HepG2 (cell line): Measurements from ENCODE around the gene LITAF. TPM values are rescaled to one million over a fixed set of nuclear protein-coding genes. Genes with fewer than 3 reads are reported as not detected.

Experiments
- ATAC-seq: fragments of 200-7000 bp; cut with Tn5 transposase; 3 replicates; pipeline ENCODE4 v1.9.1; 2020; ENCODE audit warnings: mild to moderate bottlenecking, moderate library complexity
- BruUV-seq: library from RNA; stranded (reverse); fragments of 400-500 nt; replicated peaks from 2 replicates; lab custom pipeline; 2021; lab: Mats Ljungman, UMichigan
- CTCF ChIA-PET: fragments of 300-600 bp; formaldehyde crosslinking; extraction: SDS; loops from one replicate; lab custom pipeline; 2021; ENCODE audit warnings: low total read pairs, inconsistent platforms, low intra/inter-chr PET ratio; lab: Yijun Ruan, JAX
- POLR2A ChIA-PET: fragments of 350-600 bp; sonication (Branson Sonifier 250); formaldehyde crosslinking; loops from one replicate; lab custom pipeline; 2020; ENCODE audit warnings: antibody characterized with exemption, inconsistent platforms; lab: Yijun Ruan, JAX
- DNase-seq: peaks from one replicate; pipeline ENCODE4 v3.0.0-alpha.2; 2015; ENCODE audit warnings: low spot score
- FAIRE-seq: peaks from 3 replicates; lab custom pipeline; 2011; peaks lifted over from hg19 to GRCh38; lab: Jason Lieb, UNC
- H2AFZ ChIP-seq: one replicate; pipeline ENCODE4 v1.6.1; 2011; ENCODE audit warnings: low read length, inconsistent platforms
- H3K27ac ChIP-seq: fragments of 300-600 bp; 3 replicates; pipeline ENCODE4 v1.8.0; 2011; ENCODE audit warnings: mixed run types, mild to moderate bottlenecking, mixed read lengths, low read length, inconsistent platforms; ENCODE audit not compliant: insufficient read depth; ENCODE audit errors: extremely low read length
- H3K27me3 ChIP-seq, 2 experiments: fragments of 200-600 bp in 1 of 2; 2 replicates in 1 of 2; 3 replicates in 1 of 2; pipeline versions ENCODE4 v1.6.0 to v1.8.0; 2011; ENCODE audit warnings: low read length in 2 of 2, mild to moderate bottlenecking in 2 of 2, moderate library complexity in 2 of 2, inconsistent platforms in 1 of 2; ENCODE audit not compliant: insufficient read depth in 2 of 2, control insufficient read depth in 1 of 2
- H3K36me3 ChIP-seq, 2 experiments: fragments of 200-600 bp in 1 of 2; replicated peaks in 1 of 2; 2 replicates in 1 of 2; 3 replicates in 1 of 2; pipeline versions ENCODE4 v1.5.1 to v1.8.0; 2011; ENCODE audit warnings: low read length in 2 of 2, inconsistent platforms in 1 of 2; ENCODE audit not compliant: insufficient read depth in 2 of 2, control insufficient read depth in 1 of 2
- H3K4me1 ChIP-seq: 2 replicates; pipeline ENCODE4 v1.5.1; 2012; ENCODE audit warnings: low read length, inconsistent platforms; ENCODE audit not compliant: insufficient read depth
- H3K4me2 ChIP-seq: 2 replicates; pipeline ENCODE4 v1.6.0; 2011; ENCODE audit warnings: low read depth, low read length, inconsistent platforms
- H3K4me3 ChIP-seq, 3 experiments: fragments of 200-600 bp in 1 of 3; sonication (generic), shearing (Covaris generic) in 1 of 3; replicated peaks in 1 of 3; 2 replicates each; pipeline ENCODE4 v1.5.1; 2011 to 2016; ENCODE audit warnings: low read length in 3 of 3, inconsistent platforms in 2 of 3, low read depth in 2 of 3, mild to moderate bottlenecking in 2 of 3, control low read depth in 1 of 3, mixed read lengths in 1 of 3; ENCODE audit not compliant: insufficient read depth in 1 of 3
- H3K79me2 ChIP-seq: one replicate; pipeline ENCODE4 v1.6.1; 2011; ENCODE audit warnings: low read length, inconsistent platforms; ENCODE audit not compliant: insufficient read depth
- H3K9ac ChIP-seq: 2 replicates; pipeline ENCODE4 v1.6.0; 2011; ENCODE audit warnings: mild to moderate bottlenecking, low read depth, low read length, inconsistent platforms; ENCODE audit not compliant: insufficient read depth
- H3K9me3 ChIP-seq: 2 replicates; pipeline ENCODE4 v1.5.1; 2012; ENCODE audit warnings: mild to moderate bottlenecking, low read length
- H4K20me1 ChIP-seq: 2 replicates; pipeline ENCODE4 v1.6.0; 2011; ENCODE audit warnings: inconsistent platforms, mild to moderate bottlenecking, low read length, moderate library complexity; ENCODE audit not compliant: insufficient read depth
- ARID5B ChIP-seq: IDR thresholded peaks from 2 replicates; pipeline ENCODE4 v1.4.0; 2020; ENCODE audit warnings: mild to moderate bottlenecking, missing genetic modification reagents
- FOXA3 ChIP-seq: IDR thresholded peaks from 2 replicates; pipeline ENCODE4 v1.6.1; 2016; ENCODE audit warnings: missing genetic modification reagents, missing compliant biosample characterization
- GATAD2A ChIP-seq: IDR thresholded peaks from 2 replicates; pipeline ENCODE4 v1.6.1; 2016
- KDM6A ChIP-seq: IDR thresholded peaks from 2 replicates; pipeline ENCODE4 v1.6.1; 2016; ENCODE audit warnings: low read depth
- NCOA2 ChIP-seq: sonication (generic); formaldehyde crosslinking; IDR thresholded peaks from 2 replicates; pipeline ENCODE4 v1.8.0; 2022; ENCODE audit warnings: inconsistent platforms
- SOX5 ChIP-seq: IDR thresholded peaks from 2 replicates; pipeline ENCODE4 v1.6.1; 2016; ENCODE audit warnings: borderline replicate concordance
- TEAD3 ChIP-seq: optimal IDR thresholded peaks from 2 replicates; pipeline ENCODE3; 2016; ENCODE audit warnings: borderline replicate concordance
- ZNF670 ChIP-seq: sonication (generic); formaldehyde crosslinking; IDR thresholded peaks from 2 replicates; pipeline ENCODE4 v1.8.0; 2022; ENCODE audit warnings: mild to moderate bottlenecking, missing genetic modification reagents, borderline replicate concordance
- WGBS: methylation state at CpG from one replicate; pipeline ENCODE4 v1.1.6; 2017; ENCODE audit warnings: low lambda C conversion rate; 5-methylcytosine and 5-hydroxymethylcytosine counted together
- in situ Hi-C: cut with HindIII; loops from 2 replicates; pipeline ENCODE4 v1.10.0; 2017; ENCODE audit warnings: low pct_unique_long_range_greater_than_20kb; ENCODE audit not compliant: extremely low pct_ligation_motif_present
- intact Hi-C: fragments of 100-400 bp; cut with micrococcal nuclease; formaldehyde crosslinking; loops from one replicate; pipeline ENCODE4 v1.10.0; 2022; ENCODE audit not compliant: unreplicated experiment
- polyA plus RNA-seq, 8 experiments: library from polyadenylated mRNA; depleted of rRNA in 3 of 8; stranded (reverse) in 7 of 8; unstranded in 1 of 8; fragments of >200 nt; fragmentation: Illumina TruSeq in 4 of 8; extraction: Trizol in 4 of 8; gene quantifications; 2 replicates each; pipeline versions ENCODE4 v1.2.1 to v1.2.3, GENCODE V29; 2011 to 2016; ENCODE audit warnings: low read depth in 4 of 8, missing spikeins in 1 of 8, mixed read lengths in 1 of 8; ENCODE audit not compliant: insufficient read depth in 1 of 8
- total RNA-seq, 5 experiments: library from RNA; depleted of rRNA; stranded (reverse); fragments of >200 nt; fragmentation: Illumina TruSeq; extraction: Trizol; gene quantifications; 2 replicates each; pipeline ENCODE4 v1.2.3, GENCODE V29; 2016; ENCODE audit warnings: low read depth in 1 of 5

LITAF gene
- total and polyA plus RNA-seq, 2 of the 13 experiments (the other 11 are each of a cell fraction or from before 2014, with no cell fraction given): 80.1 to 141 TPM

GRCh38 chr16:11581678-11582077 lies 5.0 kb downstream of the LITAF start:
- Histone ChIP-seq H3K79me2 (peaks cover 87% of the 10 kb centered on the region), H2AFZ (no peak overlapping the region), H3K4me1 (peaks cover 82% of the 10 kb centered on the region), H3K4me2 (peak overlapping the region; percentile 37), H3K9me3 (no peaks in the 10 kb centered on the region), H3K9ac (no peak overlapping the region), H3K27ac (peak overlapping the region; percentile 33), H3K36me3 (no peaks in the 10 kb centered on the region), H3K4me3 (no peak overlapping the region), H3K27me3 (no peaks in the 10 kb centered on the region; a peak in 1 of 5 replicates), H4K20me1 (peaks cover 31% of the 10 kb centered on the region)
- no peak for DNase-seq
- peak; percentile 4 for FAIRE-seq
- no peak for ATAC-seq
- ChIA-PET CTCF (interaction anchor here (0.6 kb wide), 1 partner anchor 172 kb away, joined by 3 read pairs; no protein-coding TSS in a partner anchor), POLR2A (interaction anchor here (1.2 kb wide), 1 partner anchor 59 kb away, joined by 4 read pairs; no protein-coding TSS in a partner anchor)
- WGBS: 38% methylated on average over 3 of the region's 3 CpGs
- intact Hi-C loops (loop anchor here (10.0 kb wide), 1 partner anchor 213 kb away; the partner anchor contains the start of gene ZC3H7A), in situ Hi-C loops (no loop called here)
- 0 out of 2 replicates have a peak, but pooled peaks have one; percentile 24 for TF ChIP-seq NCOA2 (CRISPR knock-in tag)
- 0 out of 2 replicates have a peak, but pooled peaks have one; percentile 18 for TF ChIP-seq GATAD2A
- TF ChIP-seq KDM6A (CRISPR knock-in tag): no peak
- TF ChIP-seq ZNF670 (CRISPR knock-in tag): no peak
- TF ChIP-seq SOX5 (CRISPR knock-in tag): 0 out of 2 replicates have a peak, but pooled peaks have one; percentile 17
- peak; percentile 10 for TF ChIP-seq TEAD3 (CRISPR knock-in tag)
- peak; percentile 23; the same call in 1 of the 2 replicates for TF ChIP-seq ARID5B (CRISPR knock-in tag)
- TF ChIP-seq FOXA3 (CRISPR knock-in tag): 0 out of 2 replicates have a peak, but pooled peaks have one; percentile 13
- BruUV-seq: no TSS peak
